GM12872 (cell line): ENCODE data around the gene TTC21B.
A peak's percentile ranks its signal among the peaks of the same experiment; 100 is the strongest.

Source experiments
- CTCF ChIP-seq: IDR thresholded peaks from 3 replicates; pipeline ENCODE4 v1.5.1; 2011; ENCODE audit warnings: low read depth, mild to moderate bottlenecking, low read length, moderate library complexity; ENCODE audit not compliant: insufficient read depth

Gene TTC21B

GRCh38 chr2:165903406-165903805 lies 50.2 kb downstream of the TTC21B start:
- TF ChIP-seq CTCF: no peak

- TF ChIP-seq CTCF: peak; percentile 26; the same call in 1 of the 3 replicates
Observed at GRCh38 chr2:165902934-165903333, 50.6 kb downstream of the TTC21B start.

- TF ChIP-seq CTCF: no peak
Observed at GRCh38 chr2:165901620-165902298, 51.8 kb downstream of the TTC21B start.

- no peak for TF ChIP-seq CTCF
Observed at GRCh38 chr2:165899311-165899710, 54.3 kb downstream of the TTC21B start.

GRCh38 chr2:165898381-165898780 lies 55.2 kb downstream of the TTC21B start:
- TF ChIP-seq CTCF: no peak

- TF ChIP-seq CTCF: no peak
Observed at GRCh38 chr2:165897726-165898125, 55.9 kb downstream of the TTC21B start.

- no peak for TF ChIP-seq CTCF
Observed at GRCh38 chr2:165897074-165897473, 56.5 kb downstream of the TTC21B start.
